HG03342 (cell line): ENCODE results near the gene ZNF598.
"Not testable (repeated sequence)": the region's sequence is repeated elsewhere in the genome, so short reads cannot be mapped to it uniquely, and the experiment has no call there.

Experiments
- ATAC-seq: cut with Tn5 transposase; IDR thresholded peaks from one replicate; pipeline ENCODE4 v1.9.1; 2021; ENCODE audit warnings: mild to moderate bottlenecking, moderate library complexity; ENCODE audit not compliant: unreplicated experiment

ZNF598 gene

GRCh38 chr16:1977875-1978268, 31.7 kb downstream of the ZNF598 start:
- no peak for ATAC-seq

DNA sequence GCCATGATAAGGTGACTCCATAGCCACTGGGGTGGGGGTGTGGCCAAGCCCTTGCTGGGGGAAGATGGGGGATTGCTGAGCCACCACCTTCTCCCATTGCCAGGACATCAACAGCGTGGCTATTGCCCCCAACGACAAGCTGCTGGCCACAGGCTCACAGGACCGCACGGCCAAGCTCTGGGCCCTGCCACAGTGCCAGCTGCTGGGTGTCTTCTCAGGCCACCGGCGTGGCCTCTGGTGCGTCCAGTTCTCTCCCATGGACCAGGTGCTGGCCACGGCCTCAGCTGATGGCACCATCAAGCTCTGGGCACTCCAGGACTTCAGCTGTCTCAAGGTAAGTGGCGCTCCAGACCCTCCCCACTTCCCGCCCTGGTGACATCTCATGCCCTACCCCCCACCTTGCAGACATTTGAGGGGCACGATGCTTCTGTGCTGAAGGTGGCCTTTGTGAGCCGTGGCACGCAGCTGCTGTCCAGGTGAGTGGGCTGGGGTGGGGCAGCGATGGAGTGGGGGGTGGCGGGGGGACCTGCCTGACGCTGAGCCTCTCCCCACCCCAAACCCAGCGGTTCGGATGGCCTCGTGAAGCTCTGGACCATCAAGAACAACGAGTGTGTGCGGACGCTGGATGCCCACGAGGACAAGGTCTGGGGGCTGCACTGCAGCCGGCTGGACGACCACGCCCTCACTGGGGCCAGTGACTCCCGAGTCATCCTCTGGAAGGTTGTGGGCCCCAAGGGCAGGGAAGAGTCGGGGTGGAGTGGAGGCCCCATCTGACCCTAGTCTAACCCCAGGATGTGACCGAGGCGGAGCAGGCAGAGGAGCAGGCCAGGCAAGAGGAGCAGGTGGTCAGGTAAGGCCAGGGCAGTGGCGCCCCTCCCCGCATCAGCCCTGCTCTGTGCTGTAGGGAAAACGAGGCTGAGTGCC, 32.4 kb downstream of the ZNF598 start:
- no peak for ATAC-seq

- no peak for ATAC-seq
Measured at GRCh38 chr16:1976216-1976520, 33.5 kb downstream of the ZNF598 start.

GRCh38 chr16:1975432-1976215, 34.0 kb downstream of the ZNF598 start:
- no peak for ATAC-seq

DNA sequence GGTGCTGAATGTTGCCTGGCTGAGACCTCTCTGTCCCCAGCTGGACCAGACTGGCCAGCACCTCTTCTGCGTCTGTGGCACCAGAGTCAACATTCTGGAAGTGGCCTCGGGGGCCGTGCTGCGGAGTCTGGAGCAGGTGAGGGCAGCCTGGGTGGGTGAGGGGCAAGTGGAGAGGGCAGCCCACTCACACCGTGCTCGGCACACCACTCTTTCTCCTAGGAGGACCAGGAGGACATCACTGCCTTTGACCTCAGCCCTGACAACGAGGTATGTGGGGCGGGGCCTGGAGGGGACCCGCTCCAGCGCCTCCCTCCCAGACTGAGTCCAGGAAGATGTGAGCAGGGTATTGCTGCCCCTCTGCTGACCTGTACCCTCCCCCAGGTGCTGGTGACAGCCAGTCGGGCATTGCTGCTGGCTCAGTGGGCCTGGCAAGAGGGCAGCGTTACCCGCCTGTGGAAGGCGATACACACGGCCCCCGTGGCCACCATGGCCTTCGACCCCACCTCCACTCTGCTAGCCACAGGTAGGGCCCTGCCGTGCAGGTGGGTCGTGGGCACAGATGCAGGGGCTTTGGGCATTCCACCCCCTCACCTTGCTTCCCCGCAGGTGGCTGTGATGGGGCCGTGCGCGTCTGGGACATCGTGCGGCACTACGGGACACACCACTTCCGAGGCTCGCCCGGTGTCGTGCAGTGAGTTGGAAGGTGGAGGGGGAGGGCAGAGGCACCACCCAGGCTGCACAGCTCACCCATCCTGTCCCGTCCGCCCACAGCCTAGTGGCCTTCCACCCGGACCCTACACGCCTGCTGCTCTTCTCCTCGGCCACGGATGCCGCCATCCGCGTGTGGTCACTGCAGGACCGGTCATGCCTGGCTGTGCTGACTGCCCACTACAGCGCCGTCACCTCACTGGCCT, 35.2 kb downstream of the ZNF598 start:
- ATAC-seq: no peak

DNA sequence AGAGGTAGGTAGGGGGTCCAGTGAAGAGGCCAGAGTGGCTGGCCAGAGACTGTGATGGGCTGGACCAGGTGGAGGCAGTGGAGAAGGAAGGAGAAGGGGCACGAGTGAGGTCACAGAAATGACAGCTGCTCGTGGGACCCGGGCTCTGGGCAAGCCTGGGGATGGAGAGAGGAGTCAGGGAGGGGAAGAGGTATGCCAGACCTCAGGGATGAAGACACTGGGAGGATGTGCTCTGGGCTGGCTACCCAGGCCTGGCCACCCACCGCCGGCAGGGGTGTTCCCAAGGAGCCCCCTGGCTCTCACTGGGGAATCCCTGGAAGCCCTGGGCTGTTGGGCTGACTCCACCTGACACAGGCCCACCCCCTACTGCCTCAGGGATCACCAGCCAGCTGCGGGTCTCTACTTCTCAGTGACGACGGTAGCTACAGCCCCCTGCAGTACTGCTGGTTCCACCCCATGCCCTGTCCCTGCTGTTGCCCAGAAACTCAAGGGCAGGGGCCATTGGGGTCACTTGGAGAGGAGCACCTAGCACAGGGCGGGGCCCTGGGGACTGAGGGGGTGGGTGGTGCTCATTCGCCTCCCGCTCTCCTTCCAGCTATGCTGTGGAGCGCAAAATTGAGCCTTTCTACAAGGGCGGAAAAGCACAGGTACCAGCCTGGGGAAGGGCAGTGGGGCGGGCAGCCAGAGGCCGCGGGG, 36.0 kb downstream of the ZNF598 start:
- no peak for ATAC-seq

DNA sequence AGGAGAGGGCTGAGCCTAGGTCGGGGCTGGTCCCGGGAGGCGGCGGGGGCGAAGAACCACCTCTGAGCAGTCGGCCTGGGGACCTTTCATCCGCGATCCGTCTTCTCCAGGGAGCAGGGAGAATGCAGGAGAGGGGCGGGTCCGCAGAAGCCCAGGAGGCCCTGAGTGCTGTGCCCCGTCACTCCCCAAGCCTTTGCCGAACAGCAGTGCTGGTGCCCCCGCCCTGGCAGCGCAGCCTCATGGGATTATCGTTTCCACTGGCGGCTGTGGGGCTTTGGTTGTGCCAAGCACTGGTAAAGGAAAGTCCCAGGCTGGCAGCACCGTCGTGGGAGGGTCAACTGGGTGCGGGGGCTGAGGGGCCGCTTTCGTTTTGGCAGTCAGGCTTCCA, 37.1 kb downstream of the ZNF598 start:
- no peak for ATAC-seq

DNA sequence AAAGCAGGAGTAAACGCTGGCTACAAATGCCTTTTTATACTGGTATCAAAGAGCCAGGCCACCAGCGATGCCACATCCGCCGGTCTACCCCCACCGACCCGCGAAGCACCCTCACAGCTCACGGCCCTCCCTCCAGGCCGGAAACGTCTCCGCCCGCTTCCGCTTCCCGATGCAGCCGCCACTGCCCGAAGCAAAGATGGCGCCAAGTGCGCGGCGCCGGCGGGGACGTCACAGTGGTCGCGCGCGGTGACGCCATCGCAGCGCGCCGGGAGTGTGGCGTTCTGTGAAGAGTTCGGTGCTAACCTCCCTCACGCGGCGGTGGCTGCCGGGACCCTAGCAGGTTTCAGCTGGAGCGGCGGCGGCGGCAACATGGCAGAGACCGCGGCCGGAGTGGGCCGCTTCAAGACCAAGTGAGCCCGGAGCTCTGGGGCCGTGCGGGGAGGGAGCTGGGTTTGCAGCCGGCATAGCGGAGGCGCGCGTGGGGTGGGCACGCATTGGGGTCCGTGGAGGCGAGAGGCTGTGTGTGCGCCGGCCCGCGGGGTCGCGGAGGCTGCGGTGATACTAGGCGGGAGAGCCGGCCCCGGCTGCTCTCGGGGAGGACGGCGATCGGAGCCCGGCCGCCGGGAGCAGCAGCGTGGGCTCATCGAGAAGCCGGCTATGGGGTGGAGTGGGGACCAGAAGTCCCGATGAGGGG, 37.7 kb downstream of the ZNF598 start, which contains the start of gene TBL3:
Gene TBL3, plus strand, starts transcription at position 258 of the 694 bp plus-strand sequence. Its CDS starts 112 bp downstream, at position 370.
- peak; percentile 71 for ATAC-seq

DNA sequence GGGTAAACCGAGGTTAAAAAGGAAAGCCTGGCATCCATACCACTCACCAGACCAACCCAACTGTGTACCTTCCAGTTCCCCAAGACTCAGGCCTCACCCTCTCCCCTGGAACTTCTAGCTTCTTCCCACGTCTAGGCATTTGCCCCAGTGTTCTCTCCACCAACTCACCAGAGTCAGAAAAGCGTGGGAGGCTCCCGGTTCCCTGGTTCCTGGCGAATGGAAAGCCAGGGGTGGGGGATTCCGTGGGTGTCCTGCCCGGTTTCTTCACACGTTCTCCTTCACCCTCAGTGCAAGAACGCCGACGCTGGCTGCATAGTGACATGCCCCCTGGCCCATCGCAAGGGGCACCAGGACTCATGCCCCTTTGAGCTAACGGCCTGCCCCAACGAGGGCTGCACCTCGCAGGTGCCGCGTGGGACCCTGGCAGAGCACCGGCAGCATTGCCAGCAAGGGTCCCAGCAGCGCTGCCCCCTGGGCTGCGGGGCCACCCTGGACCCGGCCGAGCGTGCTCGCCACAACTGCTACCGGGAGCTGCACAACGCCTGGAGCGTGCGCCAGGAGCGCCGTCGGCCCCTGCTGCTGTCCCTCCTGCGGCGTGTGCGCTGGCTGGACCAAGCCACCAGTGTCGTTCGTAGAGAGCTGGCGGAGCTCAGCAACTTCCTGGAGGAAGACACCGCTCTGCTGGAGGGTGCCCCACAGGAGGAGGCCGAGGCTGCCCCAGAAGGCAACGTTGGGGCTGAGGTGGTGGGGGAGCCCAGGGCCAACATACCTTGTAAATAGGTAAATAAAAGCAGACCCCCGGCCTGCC, 41.3 kb downstream of the ZNF598 start:
- no peak for ATAC-seq

DNA sequence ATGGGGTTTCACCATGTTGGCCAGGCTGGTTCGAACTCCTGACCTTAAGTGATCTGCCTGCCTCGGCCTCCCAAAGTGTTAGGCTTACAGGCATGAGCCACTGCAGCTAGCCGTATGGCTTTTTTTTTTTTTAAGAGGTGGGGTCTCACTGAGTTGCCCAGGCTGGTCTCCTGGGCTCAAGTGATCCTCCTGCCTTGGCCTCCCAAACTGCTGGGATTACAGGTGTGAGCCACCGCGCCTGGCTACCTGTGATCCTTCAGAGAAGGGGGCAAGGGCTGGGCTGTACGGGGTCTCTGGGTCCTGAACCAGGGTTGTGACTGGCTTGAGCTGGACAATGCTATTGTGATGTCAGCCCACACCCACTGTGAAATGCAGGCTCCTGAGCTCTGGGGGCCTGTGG, 43.2 kb downstream of the ZNF598 start, which contains the start of gene RNF151:
Gene RNF151, plus strand, starts transcription at position 397 of the 400 bp plus-strand sequence. CDS start 26 bp downstream, outside the sequence.
- no peak for ATAC-seq

- ATAC-seq: no peak
Measured at GRCh38 chr16:1965396-1966001, 44.1 kb downstream of the ZNF598 start.

GRCh38 chr16:1964506-1965395, 44.9 kb downstream of the ZNF598 start, which contains the start of gene RPS2:
Gene RPS2 (minus strand): TSS chr16:1964826. CDS start chr16:1964625, 201 bp downstream.
- peak; percentile 84 for ATAC-seq

- ATAC-seq: no peak
Measured at GRCh38 chr16:1963806-1964505, 45.7 kb downstream of the ZNF598 start.

DNA sequence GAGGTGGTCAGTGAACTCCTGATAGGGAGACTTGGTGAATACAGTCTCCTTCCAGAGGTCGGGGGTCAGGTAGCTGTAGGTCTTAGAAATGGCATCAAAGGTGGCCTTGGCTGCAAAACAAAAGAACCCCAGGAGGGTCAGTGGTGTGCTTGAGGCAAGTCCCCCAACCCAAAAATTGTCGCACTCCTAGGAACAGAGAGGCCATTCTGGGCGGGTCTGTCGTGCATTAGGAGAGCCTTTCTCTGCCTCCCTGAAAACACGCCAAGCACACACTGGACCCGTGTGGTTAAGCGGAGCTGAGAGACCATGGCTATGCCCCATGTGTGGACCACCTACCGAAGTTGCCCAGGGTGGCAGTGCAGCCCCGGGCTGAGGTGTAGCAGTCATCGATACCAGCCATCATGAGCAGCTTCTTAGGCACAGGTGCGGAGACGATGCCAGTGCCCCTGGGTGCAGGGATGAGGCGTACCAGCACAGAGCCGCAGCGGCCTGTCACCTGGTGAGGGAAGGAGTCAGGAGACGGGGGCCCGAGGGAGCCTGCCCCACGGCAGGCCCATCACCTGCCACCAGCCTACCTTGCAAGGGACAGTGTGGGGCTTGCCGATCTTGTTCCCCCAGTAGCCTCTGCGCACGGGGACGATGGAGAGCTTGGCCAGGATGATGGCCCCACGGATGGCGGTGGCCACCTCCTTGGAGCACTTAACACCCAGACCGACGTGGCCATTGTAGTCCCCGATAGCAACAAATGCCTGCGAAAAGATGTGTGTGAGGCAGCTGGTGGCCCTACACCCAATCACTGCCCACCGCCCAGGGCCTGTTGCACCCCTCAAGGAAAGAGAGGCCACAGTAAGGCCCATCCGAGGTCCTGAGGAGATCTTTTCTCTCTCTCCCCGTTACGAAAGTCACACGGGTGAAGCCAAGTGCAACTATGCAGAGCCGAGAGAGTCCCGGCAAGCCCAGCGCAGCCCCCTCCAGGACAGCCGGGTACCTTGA, 47.2 kb downstream of the ZNF598 start:
- ATAC-seq: not testable (repeated sequence)

- ATAC-seq: no peak
Measured at GRCh38 chr16:1961651-1962067, 48.0 kb downstream of the ZNF598 start.
